GM12878 (cell line): ENCODE data around the gene TTLL7.

Experiments
- CBX5 ChIP-seq: sonication (generic); IDR thresholded peaks from 2 replicates; pipeline ENCODE4 v1.6.1; 2016; ENCODE audit warnings: low read depth, moderate library complexity, mild to moderate bottlenecking, inconsistent platforms
- CTCF ChIP-seq, 3 experiments: IDR thresholded peaks in 2 of 3; conservative IDR thresholded peaks in 1 of 3; 2 replicates each; pipeline ENCODE4 v1.5.1; 2011; ENCODE audit warnings: low read depth in 3 of 3, low read length in 3 of 3, mild to moderate bottlenecking in 3 of 3, control low read depth in 2 of 3, moderate library complexity in 2 of 3, inconsistent platforms in 1 of 3, mixed read lengths in 1 of 3; ENCODE audit not compliant: control insufficient read depth in 2 of 3, insufficient read depth in 1 of 3; ENCODE audit errors: extremely low read depth in 1 of 3
- E2F4 ChIP-seq: IDR thresholded peaks from 2 replicates; pipeline ENCODE4 v1.6.1; 2012; ENCODE audit warnings: low read depth, low read length, improper control_type of control experiment
- ZBTB11 ChIP-seq: fragments of 450-650 bp; formaldehyde crosslinking; IDR thresholded peaks from 2 replicates; pipeline ENCODE4 v1.5.0; 2022; ENCODE audit warnings: mild to moderate bottlenecking, missing genetic modification characterization
- TF ChIP-seq, protein P1 (sequence below): fragments of 450-650 bp; IDR thresholded peaks from 2 replicates; pipeline ENCODE4 v1.6.1; 2017; ENCODE audit warnings: mild to moderate bottlenecking

DNA sequence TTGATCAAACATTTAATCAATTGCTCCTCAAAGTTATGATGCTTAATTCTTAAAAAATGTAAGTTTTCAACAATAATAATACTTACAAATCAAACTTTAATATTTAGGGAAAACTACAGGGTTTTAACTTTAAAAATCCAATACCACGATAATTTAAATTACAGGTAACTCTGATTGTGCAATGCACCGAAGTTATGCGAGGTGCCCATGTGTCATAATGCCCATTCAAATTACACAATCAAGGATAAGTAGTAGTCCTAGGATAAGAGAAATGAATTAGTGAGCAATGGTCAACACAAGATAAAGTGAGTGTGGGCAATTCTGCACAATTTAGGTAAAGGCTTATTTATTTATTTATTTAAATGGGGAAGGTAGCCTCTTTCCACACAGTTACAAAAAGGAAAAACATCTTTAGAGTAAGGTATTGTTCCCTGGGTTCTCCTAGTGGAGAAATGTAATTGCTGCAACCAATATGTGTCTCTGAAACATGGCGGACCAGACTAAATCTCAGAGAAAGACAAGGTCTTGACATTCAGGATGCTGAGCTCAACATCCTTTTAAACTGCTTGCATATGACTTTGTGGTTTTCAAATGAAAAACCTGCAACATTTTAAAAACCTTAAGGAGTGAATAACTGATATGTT, 164.2 kb downstream of the TTLL7 start:
- TF ChIP-seq CBX5 = no peak
- no peak for TF ChIP-seq E2F4
- TF ChIP-seq, protein P1, sequence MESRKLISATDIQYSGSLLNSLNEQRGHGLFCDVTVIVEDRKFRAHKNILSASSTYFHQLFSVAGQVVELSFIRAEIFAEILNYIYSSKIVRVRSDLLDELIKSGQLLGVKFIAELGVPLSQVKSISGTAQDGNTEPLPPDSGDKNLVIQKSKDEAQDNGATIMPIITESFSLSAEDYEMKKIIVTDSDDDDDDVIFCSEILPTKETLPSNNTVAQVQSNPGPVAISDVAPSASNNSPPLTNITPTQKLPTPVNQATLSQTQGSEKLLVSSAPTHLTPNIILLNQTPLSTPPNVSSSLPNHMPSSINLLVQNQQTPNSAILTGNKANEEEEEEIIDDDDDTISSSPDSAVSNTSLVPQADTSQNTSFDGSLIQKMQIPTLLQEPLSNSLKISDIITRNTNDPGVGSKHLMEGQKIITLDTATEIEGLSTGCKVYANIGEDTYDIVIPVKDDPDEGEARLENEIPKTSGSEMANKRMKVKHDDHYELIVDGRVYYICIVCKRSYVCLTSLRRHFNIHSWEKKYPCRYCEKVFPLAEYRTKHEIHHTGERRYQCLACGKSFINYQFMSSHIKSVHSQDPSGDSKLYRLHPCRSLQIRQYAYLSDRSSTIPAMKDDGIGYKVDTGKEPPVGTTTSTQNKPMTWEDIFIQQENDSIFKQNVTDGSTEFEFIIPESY = no peak
- no peak for TF ChIP-seq CTCF (IDR thresholded peaks at IDR 0.05 in 2 of 3, conservative IDR thresholded peaks at IDR 0.05 in 1 of 3; ENCODE audit: control insufficient read depth in 2 of 3, extremely low read depth in 1 of 3, insufficient read depth in 1 of 3, low read depth in 3 of 3, low read length in 3 of 3)
- no peak for TF ChIP-seq ZBTB11 (CRISPR knock-in tag)
